H1 (cell line): Measurements from ENCODE around the gene MYMX. TPM values are rescaled to one million over a fixed set of nuclear protein-coding genes. Genes with fewer than 3 reads are reported as not detected.
A peak's percentile ranks its signal among the peaks of the same experiment; 100 is the strongest.

ENCODE experiments used
- CTCF ChIA-PET: fragments of 300-600 bp; sonication (Branson Sonifier 250); formaldehyde crosslinking; loops from one replicate; lab custom pipeline; 2021; ENCODE audit not compliant: partially characterized antibody; lab: Charles Lee
- POLR2A ChIA-PET: fragments of 300-600 bp; sonication (Branson Sonifier 250); formaldehyde crosslinking; loops from one replicate; lab custom pipeline; 2021; ENCODE audit warnings: inconsistent platforms; ENCODE audit not compliant: partially characterized antibody; lab: Charles Lee
- DNase-seq, 2 experiments: peaks; one replicate each; pipeline versions ENCODE4 v3.0.0 to v3.0.0-alpha.2; 2010 to 2022; ENCODE audit warnings: low spot score in 2 of 2, low read depth in 1 of 2, mixed read lengths in 1 of 2
- FAIRE-seq: peaks from 2 replicates; lab custom pipeline; 2011; peaks lifted over from hg19 to GRCh38; lab: Jason Lieb, UNC
- H2AFZ ChIP-seq: 2 replicates; pipeline ENCODE4 v1.8.1; 2012; ENCODE audit warnings: low read length, inconsistent platforms
- H2AK5ac ChIP-seq: 2 replicates; pipeline ENCODE4 v1.6.1; 2013; ENCODE audit warnings: low read depth, low read length
- H2BK120ac ChIP-seq: replicated peaks from 2 replicates; pipeline ENCODE3; 2013; ENCODE audit warnings: low read depth, low read length, inconsistent platforms
- H2BK12ac ChIP-seq: 2 replicates; pipeline ENCODE4 v1.6.1; 2013; ENCODE audit warnings: low read depth, low read length
- H2BK15ac ChIP-seq: 2 replicates; pipeline ENCODE4 v1.6.1; 2013; ENCODE audit warnings: low read length
- H2BK20ac ChIP-seq: 2 replicates; pipeline ENCODE4 v1.6.1; 2013; ENCODE audit warnings: low read length
- H2BK5ac ChIP-seq: 2 replicates; pipeline ENCODE4 v1.6.1; 2013; ENCODE audit warnings: low read depth, low read length
- H3K14ac ChIP-seq: 2 replicates; pipeline ENCODE4 v1.6.1; 2013; ENCODE audit warnings: inconsistent platforms; ENCODE audit not compliant: insufficient read length
- H3K18ac ChIP-seq: 2 replicates; pipeline ENCODE4 v1.6.1; 2013; ENCODE audit warnings: low read length; ENCODE audit errors: extremely low read depth
- H3K23ac ChIP-seq: 2 replicates; pipeline ENCODE4 v1.6.1; 2013; ENCODE audit warnings: inconsistent platforms; ENCODE audit not compliant: insufficient read length
- H3K23me2 ChIP-seq: 2 replicates; pipeline ENCODE4 v1.6.1; 2013; ENCODE audit warnings: low read depth, low read length
- H3K27ac ChIP-seq: 2 replicates; pipeline ENCODE4 v1.6.1; 2011; ENCODE audit warnings: low read depth, low read length, inconsistent platforms
- H3K27me3 ChIP-seq, 4 experiments: replicated peaks in 1 of 4; 1 replicate in 1 of 4; 2 replicates in 3 of 4; pipeline versions ENCODE4 v1.6.1 to v1.8.1; 2011 to 2013; ENCODE audit warnings: low read length in 3 of 4, mild to moderate bottlenecking in 3 of 4, inconsistent platforms in 2 of 4, mixed read lengths in 2 of 4, moderate library complexity in 1 of 4; ENCODE audit not compliant: control insufficient read depth in 3 of 4, insufficient read depth in 3 of 4; ENCODE audit errors: extremely low read depth in 1 of 4
- H3K36me3 ChIP-seq, 4 experiments: 2 replicates each; pipeline versions ENCODE4 v1.6.1 to v1.8.1; 2011 to 2013; ENCODE audit warnings: mild to moderate bottlenecking in 4 of 4, low read length in 3 of 4, moderate library complexity in 2 of 4, control low read depth in 1 of 4, inconsistent platforms in 1 of 4; ENCODE audit not compliant: insufficient read depth in 4 of 4, control insufficient read depth in 2 of 4
- H3K4ac ChIP-seq: replicated peaks from 2 replicates; pipeline ENCODE3; 2013; ENCODE audit warnings: low read length, low read depth, mixed read lengths, inconsistent platforms; ENCODE audit not compliant: insufficient read length
- H3K4me1 ChIP-seq, 4 experiments: replicated peaks in 1 of 4; 1 replicate in 1 of 4; 2 replicates in 3 of 4; pipeline versions ENCODE4 v1.6.1 to v1.8.1; 2011 to 2013; ENCODE audit warnings: low read length in 3 of 4, inconsistent platforms in 2 of 4, mixed read lengths in 1 of 4; ENCODE audit not compliant: insufficient read depth in 4 of 4, control insufficient read depth in 3 of 4
- H3K4me2 ChIP-seq, 2 experiments: 2 replicates each; pipeline versions ENCODE4 v1.6.1 to v1.8.1; 2011 to 2013; ENCODE audit warnings: low read depth in 2 of 2, low read length in 2 of 2, control low read depth in 1 of 2, inconsistent platforms in 1 of 2, mild to moderate bottlenecking in 1 of 2; ENCODE audit not compliant: insufficient read depth in 1 of 2
- H3K4me3 ChIP-seq, 4 experiments: fragments of 200-600, 300-600 bp in 1 of 4; sonication (generic), shearing (Covaris generic), sonication (Bioruptor Twin) in 1 of 4; 2 replicates each; pipeline versions ENCODE4 v1.5.1 to v1.8.1; 2011 to 2016; ENCODE audit warnings: low read length in 4 of 4, low read depth in 3 of 4, control low read depth in 2 of 4, inconsistent platforms in 2 of 4, mild to moderate bottlenecking in 2 of 4, mixed read lengths in 1 of 4, moderate library complexity in 1 of 4; ENCODE audit not compliant: insufficient read depth in 2 of 4; ENCODE audit errors: extremely low read depth in 1 of 4
- H3K56ac ChIP-seq: replicated peaks from 2 replicates; pipeline ENCODE3; 2013; ENCODE audit warnings: low read depth, mild to moderate bottlenecking, mixed read lengths, low read length, inconsistent platforms; ENCODE audit not compliant: insufficient read length
- H3K79me1 ChIP-seq: 2 replicates; pipeline ENCODE4 v1.6.1; 2013; ENCODE audit warnings: low read depth, low read length, control low read depth
- H3K79me2 ChIP-seq, 2 experiments: 2 replicates each; pipeline versions ENCODE4 v1.6.1 to v1.8.1; 2012 to 2013; ENCODE audit warnings: low read length in 2 of 2, mild to moderate bottlenecking in 2 of 2, inconsistent platforms in 1 of 2; ENCODE audit not compliant: insufficient read depth in 2 of 2, control insufficient read depth in 1 of 2
- H3K9ac ChIP-seq, 4 experiments: replicated peaks in 1 of 4; 1 replicate in 1 of 4; 2 replicates in 3 of 4; pipeline versions ENCODE4 v1.6.1 to v1.8.1; 2011 to 2013; ENCODE audit warnings: low read depth in 3 of 4, low read length in 3 of 4, control low read depth in 2 of 4, mild to moderate bottlenecking in 2 of 4, moderate library complexity in 2 of 4, inconsistent platforms in 1 of 4; ENCODE audit errors: extremely low read depth in 1 of 4
- H3K9me3 ChIP-seq, 2 experiments: 2 replicates each; pipeline versions ENCODE4 v1.6.1 to v1.8.1; 2012 to 2013; ENCODE audit warnings: mild to moderate bottlenecking in 2 of 2, moderate library complexity in 2 of 2, control low read depth in 1 of 2, inconsistent platforms in 1 of 2, low read depth in 1 of 2, low read length in 1 of 2, mixed read lengths in 1 of 2; ENCODE audit not compliant: insufficient read depth in 2 of 2
- H4K20me1 ChIP-seq, 2 experiments: replicated peaks in 1 of 2; 2 replicates each; pipeline versions ENCODE3 to v1.8.1; 2011 to 2013; ENCODE audit warnings: inconsistent platforms in 2 of 2, low read length in 2 of 2, mild to moderate bottlenecking in 1 of 2; ENCODE audit not compliant: insufficient read depth in 2 of 2, control insufficient read depth in 1 of 2
- H4K5ac ChIP-seq: 2 replicates; pipeline ENCODE4 v1.6.1; 2013; ENCODE audit warnings: low read length, low read depth, mixed read lengths, inconsistent platforms; ENCODE audit not compliant: insufficient read length
- H4K8ac ChIP-seq: 2 replicates; pipeline ENCODE4 v1.8.0; 2013; ENCODE audit warnings: mild to moderate bottlenecking, moderate library complexity, low read length, inconsistent platforms; ENCODE audit not compliant: insufficient read depth; ENCODE audit errors: extremely low read depth
- H4K91ac ChIP-seq: replicated peaks from 2 replicates; pipeline ENCODE3; 2013; ENCODE audit warnings: low read length, mixed read lengths, inconsistent platforms; ENCODE audit not compliant: insufficient read length
- CREB1 ChIP-seq: IDR thresholded peaks from 2 replicates; pipeline ENCODE4 v1.6.1; 2012; ENCODE audit warnings: inconsistent platforms
- RAD21 ChIP-seq, 2 experiments: IDR thresholded peaks in 1 of 2; conservative IDR thresholded peaks in 1 of 2; 2 replicates each; pipeline ENCODE4 v1.6.1; 2011; ENCODE audit warnings: low read depth in 2 of 2, low read length in 2 of 2, improper control_type of control experiment in 1 of 2, inconsistent platforms in 1 of 2, mild to moderate bottlenecking in 1 of 2, moderate library complexity in 1 of 2
- WGBS, 2 experiments: shearing (Covaris generic) in 1 of 2; methylation state at CpG; one replicate each; pipeline versions ENCODE4 v1.1.6 to v1.1.7; 2013 to 2015; ENCODE audit warnings: low lambda C conversion rate in 2 of 2, mixed read lengths in 2 of 2, inconsistent platforms in 1 of 2, low coverage in 1 of 2, missing lambda C conversion rate in 1 of 2; ENCODE audit not compliant: insufficient replicate concordance in 2 of 2, insufficient coverage in 1 of 2, insufficient read length in 1 of 2; ENCODE audit errors: extremely low coverage in 1 of 2, missing lambda C conversion rate in 1 of 2; 5-methylcytosine and 5-hydroxymethylcytosine counted together
- polyA plus RNA-seq, 7 experiments: library from polyadenylated mRNA; depleted of rRNA in 3 of 7; stranded (reverse) in 5 of 7; unstranded in 2 of 7; fragments of >200 nt in 5 of 7; fragments of 200-250 nt in 2 of 7; gene quantifications; 1 replicate in 5 of 7; 2 replicates in 1 of 7; 4 replicates in 1 of 7; pipeline versions ENCODE4 v1.2.1 to v1.2.3, GENCODE V29; 2011 to 2013; ENCODE audit warnings: missing spikeins in 2 of 7, mixed read lengths in 2 of 7
- total RNA-seq: library from RNA; stranded (reverse); fragmentation: NEBNext Ultra II Directional; extraction: Animal tissue kit (Norgen Biotek cat#: 25700); gene quantifications from 2 replicates; pipeline ENCODE4 v1.2.1, GENCODE V29; 2021

MYMX gene
- total and polyA plus RNA-seq, 2 of the 8 experiments (the other 6 are each of a cell fraction or from before 2014, with no cell fraction given) = 4.7 to 6.9 TPM

DNA sequence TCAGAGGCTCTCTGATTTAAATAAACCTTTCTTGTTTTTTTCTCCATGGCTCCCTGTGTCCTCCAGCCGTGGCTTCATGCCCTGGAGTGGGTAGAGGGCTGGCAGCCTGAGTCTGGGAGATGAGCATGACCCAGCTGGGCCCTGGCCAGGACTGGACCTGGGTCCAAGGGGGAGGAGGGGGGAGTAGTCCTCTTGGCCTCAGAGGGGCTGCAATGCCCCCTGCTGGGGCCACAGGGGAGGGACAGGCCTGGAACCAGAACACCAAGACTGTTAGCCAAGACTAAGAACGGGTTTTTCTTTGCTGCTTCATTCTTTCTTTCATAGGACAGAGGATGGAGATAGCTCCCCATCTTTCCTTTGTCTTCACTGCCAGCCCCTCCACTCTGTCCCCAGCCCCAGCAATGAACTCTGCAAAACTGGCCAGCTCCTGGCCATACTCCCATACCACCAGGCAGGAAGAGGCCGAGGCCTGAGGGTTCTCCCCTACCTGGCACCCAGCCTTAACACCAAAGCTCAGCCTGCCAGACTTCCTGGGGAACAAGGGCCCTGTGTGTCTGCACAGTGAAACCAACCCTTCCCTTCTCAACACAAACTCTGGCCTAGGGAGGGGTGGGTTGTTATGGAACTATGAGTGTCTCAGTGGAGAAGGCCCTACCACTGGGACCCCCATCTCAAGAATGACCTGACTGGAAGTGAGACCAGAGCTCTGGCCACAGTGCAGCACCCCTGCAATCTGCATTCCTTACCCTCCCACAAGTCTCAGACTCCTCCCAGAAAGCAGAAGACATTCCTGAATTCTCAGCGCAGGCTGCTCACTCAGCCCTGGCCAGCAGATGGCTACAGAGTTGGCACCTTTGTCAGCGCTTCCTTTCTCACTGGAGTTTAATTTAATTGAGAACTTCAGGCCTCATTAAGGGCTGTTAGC, 17.6 kb downstream of the MYMX start:
- Histone ChIP-seq H3K14ac (no peak overlapping the region), H3K9ac (no peak overlapping the region)
- peak; percentile 62 to 76 for TF ChIP-seq RAD21 (IDR thresholded peaks at IDR 0.05 in 1 of 2, conservative IDR thresholded peaks at IDR 0.05 in 1 of 2; ENCODE audit: low read depth in 2 of 2, low read length in 2 of 2)
- peak; percentile 34; the same call in 1 of the 2 replicates for TF ChIP-seq CREB1

More for the DNA sequence above, 17.6 kb downstream of the MYMX start:
- no peak overlapping the region for H3K23ac ChIP-seq
- H3K4me2 ChIP-seq = peak overlapping the region in 1 of 2 experiments; percentile 25; a peak in 1 of 4 replicates
- no peak overlapping the region for H2AFZ ChIP-seq
- 72% methylated on average over 5 of the region's 5 CpGs; no CpG with 5 or more reads in 1 of the 2 experiments for WGBS, 2 experiments
- ChIA-PET POLR2A (interaction anchor here (0.7 to 21.0 kb wide), 20 partner anchors 10 to 271 kb away, joined by 3 to 581 read pairs (median 5); partner anchors contain the start of genes HSP90AB1, MYMX, SLC29A1 and SLC35B2), CTCF (interaction anchor here (0.6 to 19.4 kb wide), 45 partner anchors 9 to 1003 kb away, joined by 3 to 287 read pairs (median 6); partner anchors contain the start of genes CAPN11, HSP90AB1, MRPS18A and MYMX)
- peaks cover 6 to 11% of the 10 kb centered on the region in 2 experiments for H4K20me1 ChIP-seq
- H3K9me3 ChIP-seq = no peaks in the 10 kb centered on the region
- no peak overlapping the region for H3K56ac ChIP-seq
- peaks cover 4 to 15% (median 9%) of the 10 kb centered on the region in 4 experiments; a peak in 6 of 7 replicates for H3K4me1 ChIP-seq
- peaks cover 29 to 50% (median 46%) of the 10 kb centered on the region in 4 experiments for H3K36me3 ChIP-seq
- no peak overlapping the region for H2BK12ac ChIP-seq
- H2BK120ac ChIP-seq = no peak overlapping the region
- no peak overlapping the region for H4K5ac ChIP-seq
- H3K27ac ChIP-seq = peak overlapping the region; percentile 59; the same call in 1 of the 2 replicates
- H2AK5ac ChIP-seq = no peak overlapping the region
- no peak overlapping the region for H4K8ac ChIP-seq
- H3K79me1 ChIP-seq = peaks cover 5% of the 10 kb centered on the region
- peaks cover 4% of the 10 kb centered on the region; the same call in 1 of the 2 replicates for H3K23me2 ChIP-seq
- H3K4ac ChIP-seq = no peak overlapping the region
- no peak overlapping the region for H2BK20ac ChIP-seq
- 0 out of 4 replicates have a peak, but pooled peaks cover 0 to under 1% of the 10 kb centered on the region in 2 experiments for H3K79me2 ChIP-seq
- 0 out of 2 replicates have a peak overlapping the region, but pooled peaks have one; percentile 38 for H3K18ac ChIP-seq
- no peak overlapping the region for H2BK15ac ChIP-seq
- H2BK5ac ChIP-seq = 0 out of 2 replicates have a peak overlapping the region, but pooled peaks have one; percentile 37
- no peak overlapping the region for H4K91ac ChIP-seq
- peak; percentile 80 for FAIRE-seq
- H3K4me3 ChIP-seq = no peak overlapping the region
- peak in 1 of 2 experiments; percentile 62 for DNase-seq
- no peaks in the 10 kb centered on the region; a peak in 1 of 7 replicates for H3K27me3 ChIP-seq
